ENCODE measurements around the gene THEM4.

The THEM4 gene

GRCh38 chr1:151837884-151838221 is 71.5 kb downstream of the THEM4 start:
- H3K9me3 ChIP-seq (ENCODE audit: control insufficient read depth, insufficient read depth, low read length) = no peaks in the 10 kb centered on the region
- H3K36me3 ChIP-seq (ENCODE audit: control insufficient read depth, insufficient read depth, low read length) = no peaks in the 10 kb centered on the region
- no peak overlapping the region for H3K27ac ChIP-seq (ENCODE audit: low read length)
- no peak for DNase-seq (ENCODE audit: low read depth, low spot score)
- peaks cover 9% of the 10 kb centered on the region for H3K27me3 ChIP-seq (ENCODE audit: control insufficient read depth, insufficient read depth, low read length)
- H3K4me3 ChIP-seq (ENCODE audit: low read length) = peak overlapping the region; percentile 32; the same call in 1 of the 2 replicates
- WGBS (ENCODE audit: insufficient coverage, insufficient read length) = no CpG with 5 or more reads among the region's 26 CpGs
- peaks cover 1% of the 10 kb centered on the region; the same call in 1 of the 2 replicates for H3K4me1 ChIP-seq (ENCODE audit: control insufficient read depth, insufficient read depth, low read length)

- no peaks in the 10 kb centered on the region for H3K9me3 ChIP-seq (ENCODE audit: control insufficient read depth, insufficient read depth, low read length)
- H3K4me1 ChIP-seq (ENCODE audit: control insufficient read depth, insufficient read depth, low read length) = peaks cover 1% of the 10 kb centered on the region; the same call in 1 of the 2 replicates
- H3K27me3 ChIP-seq (ENCODE audit: control insufficient read depth, insufficient read depth, low read length) = peaks cover 9% of the 10 kb centered on the region
- H3K4me3 ChIP-seq (ENCODE audit: low read length) = no peak overlapping the region
- H3K27ac ChIP-seq (ENCODE audit: low read length) = no peak overlapping the region
- no peak for DNase-seq (ENCODE audit: low read depth, low spot score)
- no peaks in the 10 kb centered on the region for H3K36me3 ChIP-seq (ENCODE audit: control insufficient read depth, insufficient read depth, low read length)
- no CpG with 5 or more reads among the region's 3 CpGs for WGBS (ENCODE audit: insufficient coverage, insufficient read length)
Measured at GRCh38 chr1:151837197-151837596, 72.1 kb downstream of the THEM4 start.

- Histone ChIP-seq H3K36me3 (ENCODE audit: control insufficient read depth, insufficient read depth, low read length) (no peaks in the 10 kb centered on the region), H3K27me3 (ENCODE audit: control insufficient read depth, insufficient read depth, low read length) (peaks cover 9% of the 10 kb centered on the region; the same call in 1 of the 2 replicates), H3K4me3 (ENCODE audit: low read length) (no peak overlapping the region), H3K4me1 (ENCODE audit: control insufficient read depth, insufficient read depth, low read length) (peaks cover 5% of the 10 kb centered on the region; the same call in 1 of the 2 replicates), H3K27ac (ENCODE audit: low read length) (no peak overlapping the region), H3K9me3 (ENCODE audit: control insufficient read depth, insufficient read depth, low read length) (no peaks in the 10 kb centered on the region)
- DNase-seq (ENCODE audit: low read depth, low spot score) = no peak
- no CpG with 5 or more reads among the region's 7 CpGs for WGBS (ENCODE audit: insufficient coverage, insufficient read length)
Measured at GRCh38 chr1:151835596-151835995, 73.7 kb downstream of the THEM4 start.

GRCh38 chr1:151834239-151834638 is 75.1 kb downstream of the THEM4 start:
- Histone ChIP-seq H3K4me1 (ENCODE audit: control insufficient read depth, insufficient read depth, low read length) (peaks cover 7% of the 10 kb centered on the region; the same call in 1 of the 2 replicates), H3K4me3 (ENCODE audit: low read length) (no peak overlapping the region), H3K36me3 (ENCODE audit: control insufficient read depth, insufficient read depth, low read length) (no peaks in the 10 kb centered on the region), H3K9me3 (ENCODE audit: control insufficient read depth, insufficient read depth, low read length) (no peaks in the 10 kb centered on the region), H3K27me3 (ENCODE audit: control insufficient read depth, insufficient read depth, low read length) (peaks cover 9% of the 10 kb centered on the region; the same call in 1 of the 2 replicates), H3K27ac (ENCODE audit: low read length) (no peak overlapping the region)
- no CpG with 5 or more reads among the region's 3 CpGs for WGBS (ENCODE audit: insufficient coverage, insufficient read length)
- DNase-seq (ENCODE audit: low read depth, low spot score) = no peak

GRCh38 chr1:151833172-151833900 is 76.0 kb downstream of the THEM4 start:
- Histone ChIP-seq H3K4me1 (ENCODE audit: control insufficient read depth, insufficient read depth, low read length) (peaks cover 9% of the 10 kb centered on the region; the same call in 1 of the 2 replicates), H3K4me3 (ENCODE audit: low read length) (no peak overlapping the region)
- DNase-seq (ENCODE audit: low read depth, low spot score) = no peak

GRCh38 chr1:151832318-151832980 is 76.9 kb downstream of the THEM4 start:
- no CpG with 5 or more reads among the region's 10 CpGs for WGBS (ENCODE audit: insufficient coverage, insufficient read length)
- Histone ChIP-seq H3K4me3 (ENCODE audit: low read length) (no peak overlapping the region), H3K27ac (ENCODE audit: low read length) (no peak overlapping the region), H3K9me3 (ENCODE audit: control insufficient read depth, insufficient read depth, low read length) (no peaks in the 10 kb centered on the region), H3K27me3 (ENCODE audit: control insufficient read depth, insufficient read depth, low read length) (peaks cover 4% of the 10 kb centered on the region; the same call in 1 of the 2 replicates), H3K4me1 (ENCODE audit: control insufficient read depth, insufficient read depth, low read length) (peaks cover 13% of the 10 kb centered on the region; the same call in 1 of the 2 replicates), H3K36me3 (ENCODE audit: control insufficient read depth, insufficient read depth, low read length) (no peaks in the 10 kb centered on the region)
- DNase-seq (ENCODE audit: low read depth, low spot score) = no peak

More at GRCh38 chr1:151833172-151833900, 76.0 kb downstream of the THEM4 start:
- Histone ChIP-seq H3K9me3 (ENCODE audit: control insufficient read depth, insufficient read depth, low read length) (no peaks in the 10 kb centered on the region), H3K27ac (ENCODE audit: low read length) (no peak overlapping the region), H3K27me3 (ENCODE audit: control insufficient read depth, insufficient read depth, low read length) (peaks cover 9% of the 10 kb centered on the region; the same call in 1 of the 2 replicates), H3K36me3 (ENCODE audit: control insufficient read depth, insufficient read depth, low read length) (no peaks in the 10 kb centered on the region)
- no CpG with 5 or more reads among the region's 8 CpGs for WGBS (ENCODE audit: insufficient coverage, insufficient read length)

- no peaks in the 10 kb centered on the region for H3K36me3 ChIP-seq (ENCODE audit: control insufficient read depth, insufficient read depth, low read length)
- WGBS (ENCODE audit: insufficient coverage, insufficient read length) = no CpG with 5 or more reads among the region's 5 CpGs
- peaks cover 11% of the 10 kb centered on the region; the same call in 1 of the 2 replicates for H3K4me1 ChIP-seq (ENCODE audit: control insufficient read depth, insufficient read depth, low read length)
- no peak within 1 kb of the TSS for H3K4me3 ChIP-seq (ENCODE audit: low read length)
- H3K9me3 ChIP-seq (ENCODE audit: control insufficient read depth, insufficient read depth, low read length) = no peaks in the 10 kb centered on the region
- no peak within 1 kb of the TSS for H3K27ac ChIP-seq (ENCODE audit: low read length)
- DNase-seq (ENCODE audit: low read depth, low spot score) = no peak
- H3K27me3 ChIP-seq (ENCODE audit: control insufficient read depth, insufficient read depth, low read length) = no peaks in the 10 kb centered on the region
Measured at GRCh38 chr1:151831605-151832004, 77.7 kb downstream of the THEM4 start, which contains the start of gene RORC. TSS of gene RORC (minus strand) at chr1:151831802. CDS start at chr1:151831764, 38 bp downstream.

GRCh38 chr1:151831256-151831591 is 78.1 kb downstream of the THEM4 start:
- H3K27ac ChIP-seq (ENCODE audit: low read length) = no peak overlapping the region
- no CpG with 5 or more reads among the region's 4 CpGs for WGBS (ENCODE audit: insufficient coverage, insufficient read length)
- peaks cover 13% of the 10 kb centered on the region; the same call in 1 of the 2 replicates for H3K4me1 ChIP-seq (ENCODE audit: control insufficient read depth, insufficient read depth, low read length)

GRCh38 chr1:151830055-151830454 is 79.3 kb downstream of the THEM4 start:
- DNase-seq (ENCODE audit: low read depth, low spot score) = no peak
- no CpG with 5 or more reads among the region's 6 CpGs for WGBS (ENCODE audit: insufficient coverage, insufficient read length)

More at GRCh38 chr1:151831256-151831591, 78.1 kb downstream of the THEM4 start:
- no peak overlapping the region for H3K4me3 ChIP-seq (ENCODE audit: low read length)
- H3K27me3 ChIP-seq (ENCODE audit: control insufficient read depth, insufficient read depth, low read length) = no peaks in the 10 kb centered on the region
- no peak for DNase-seq (ENCODE audit: low read depth, low spot score)
- H3K36me3 ChIP-seq (ENCODE audit: control insufficient read depth, insufficient read depth, low read length) = no peaks in the 10 kb centered on the region
- H3K9me3 ChIP-seq (ENCODE audit: control insufficient read depth, insufficient read depth, low read length) = no peaks in the 10 kb centered on the region

GRCh38 chr1:151829352-151830046 is 79.8 kb downstream of the THEM4 start:
- H3K36me3 ChIP-seq (ENCODE audit: control insufficient read depth, insufficient read depth, low read length) = no peaks in the 10 kb centered on the region
- H3K4me1 ChIP-seq (ENCODE audit: control insufficient read depth, insufficient read depth, low read length) = peaks cover 17% of the 10 kb centered on the region; the same call in 1 of the 2 replicates
- no peak for DNase-seq (ENCODE audit: low read depth, low spot score)
- no peak overlapping the region for H3K27ac ChIP-seq (ENCODE audit: low read length)
- H3K27me3 ChIP-seq (ENCODE audit: control insufficient read depth, insufficient read depth, low read length) = no peaks in the 10 kb centered on the region
- WGBS (ENCODE audit: insufficient coverage, insufficient read length) = no CpG with 5 or more reads among the region's 4 CpGs
- no peaks in the 10 kb centered on the region for H3K9me3 ChIP-seq (ENCODE audit: control insufficient read depth, insufficient read depth, low read length)
- no peak overlapping the region for H3K4me3 ChIP-seq (ENCODE audit: low read length)

More at GRCh38 chr1:151830055-151830454, 79.3 kb downstream of the THEM4 start:
- peaks cover 17% of the 10 kb centered on the region; the same call in 1 of the 2 replicates for H3K4me1 ChIP-seq (ENCODE audit: control insufficient read depth, insufficient read depth, low read length)
- H3K27ac ChIP-seq (ENCODE audit: low read length) = no peak overlapping the region
- no peaks in the 10 kb centered on the region for H3K27me3 ChIP-seq (ENCODE audit: control insufficient read depth, insufficient read depth, low read length)
- no peaks in the 10 kb centered on the region for H3K36me3 ChIP-seq (ENCODE audit: control insufficient read depth, insufficient read depth, low read length)
- H3K9me3 ChIP-seq (ENCODE audit: control insufficient read depth, insufficient read depth, low read length) = no peaks in the 10 kb centered on the region
- H3K4me3 ChIP-seq (ENCODE audit: low read length) = no peak overlapping the region

All from iPS DF 6.9 (cell line).